ENCODE data around the gene SIL1. TPM values are rescaled to one million over a fixed set of nuclear protein-coding genes. Genes with fewer than 3 reads are reported as not detected.

SIL1 gene
- total and polyA plus RNA-seq, 2 of the 4 experiments (the other 2 are of a cell fraction) = 56.1 to 66.0 TPM

DNA sequence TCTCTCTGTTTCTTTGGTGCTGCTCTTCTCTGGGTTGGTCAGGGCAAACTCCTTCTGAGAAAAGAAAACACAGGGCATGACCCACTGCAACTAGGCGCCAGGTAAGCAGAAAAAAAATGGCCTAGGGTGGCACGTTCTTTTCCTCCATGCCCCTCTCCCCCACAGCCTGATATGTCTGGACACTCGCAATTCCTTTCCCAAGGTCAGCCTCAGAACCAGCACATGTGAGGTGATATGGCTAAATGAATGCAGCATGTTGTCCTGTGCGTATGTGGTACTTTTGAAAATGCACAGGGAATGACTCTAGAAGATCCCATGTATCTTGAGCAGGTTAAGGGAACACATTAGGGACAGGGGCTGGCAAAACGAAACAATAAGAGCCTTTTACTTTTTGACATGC is 77.0 kb downstream of the SIL1 start:
- H3K4me2 ChIP-seq (ENCODE audit: low read depth, low read length) = no peak overlapping the region
- no peak overlapping the region for H2BK5ac ChIP-seq (ENCODE audit: low read depth, low read length, poor library complexity, severe bottlenecking)
- no TSS peak for BruUV-seq (replicated peaks)
- no peaks in the 10 kb centered on the region; a peak in 1 of 4 replicates for H3K79me1 ChIP-seq (ENCODE audit: low read depth in 1 of 2, low read length in 2 of 2)
- in situ Hi-C loops (cut with MboI; ENCODE audit: low sequenced_read_pairs) = no loop called here
- dilution Hi-C loops (cut with HindIII; ENCODE audit: low sequenced_read_pairs, unreplicated experiment) = no loop called here
- intact Hi-C loops (cut with micrococcal nuclease) = no loop called here
- no peaks in the 10 kb centered on the region for H4K20me1 ChIP-seq (ENCODE audit: insufficient read depth, low read length)
- no peak overlapping the region for H3K4ac ChIP-seq (ENCODE audit: low read depth, low read length)
- no peak overlapping the region for H2AFZ ChIP-seq (replicated peaks; ENCODE audit: low read length, poor library complexity)
- no peak overlapping the region for H3K4me3 ChIP-seq (ENCODE audit: insufficient read depth, low read depth, low read length)
- no peak overlapping the region for H3K56ac ChIP-seq (ENCODE audit: extremely low read depth, insufficient read depth, low read length)
- no peak overlapping the region for H2BK15ac ChIP-seq (ENCODE audit: low read depth, low read length)
- H3K18ac ChIP-seq (ENCODE audit: low read depth, low read length) = no peak overlapping the region
- H2BK120ac ChIP-seq (ENCODE audit: low read depth, low read length) = no peak overlapping the region
- CTCF ChIA-PET = no interaction called here
- no peak overlapping the region for H3K14ac ChIP-seq (replicated peaks; ENCODE audit: low read depth, low read length)
- H3K27ac ChIP-seq (ENCODE audit: insufficient read depth, low read length) = no peak overlapping the region
- no peaks in the 10 kb centered on the region for H3K9me3 ChIP-seq (ENCODE audit: control insufficient read depth, insufficient read depth, low read length)
- no peak overlapping the region for H3K9ac ChIP-seq (ENCODE audit: low read depth, low read length)
- DNase-seq = no peak
- TF ChIP-seq CHD1 (IDR thresholded peaks at IDR 0.05; ENCODE audit: low read depth, low read length) = no peak
- TF ChIP-seq, protein P1, sequence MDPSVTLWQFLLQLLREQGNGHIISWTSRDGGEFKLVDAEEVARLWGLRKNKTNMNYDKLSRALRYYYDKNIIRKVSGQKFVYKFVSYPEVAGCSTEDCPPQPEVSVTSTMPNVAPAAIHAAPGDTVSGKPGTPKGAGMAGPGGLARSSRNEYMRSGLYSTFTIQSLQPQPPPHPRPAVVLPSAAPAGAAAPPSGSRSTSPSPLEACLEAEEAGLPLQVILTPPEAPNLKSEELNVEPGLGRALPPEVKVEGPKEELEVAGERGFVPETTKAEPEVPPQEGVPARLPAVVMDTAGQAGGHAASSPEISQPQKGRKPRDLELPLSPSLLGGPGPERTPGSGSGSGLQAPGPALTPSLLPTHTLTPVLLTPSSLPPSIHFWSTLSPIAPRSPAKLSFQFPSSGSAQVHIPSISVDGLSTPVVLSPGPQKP (IDR thresholded peaks at IDR 0.05; ENCODE audit: borderline replicate concordance, low read depth, low read length) = no peak
- TF ChIP-seq, protein P2, sequence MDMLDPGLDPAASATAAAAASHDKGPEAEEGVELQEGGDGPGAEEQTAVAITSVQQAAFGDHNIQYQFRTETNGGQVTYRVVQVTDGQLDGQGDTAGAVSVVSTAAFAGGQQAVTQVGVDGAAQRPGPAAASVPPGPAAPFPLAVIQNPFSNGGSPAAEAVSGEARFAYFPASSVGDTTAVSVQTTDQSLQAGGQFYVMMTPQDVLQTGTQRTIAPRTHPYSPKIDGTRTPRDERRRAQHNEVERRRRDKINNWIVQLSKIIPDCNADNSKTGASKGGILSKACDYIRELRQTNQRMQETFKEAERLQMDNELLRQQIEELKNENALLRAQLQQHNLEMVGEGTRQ (IDR thresholded peaks at IDR 0.05; ENCODE audit: low read depth, low read length) = no peak
- TF ChIP-seq POLR2A (IDR thresholded peaks at IDR 0.05; ENCODE audit: low read depth, low read length) = no peak
- no peak for TF ChIP-seq MAZ (IDR thresholded peaks at IDR 0.05; ENCODE audit: borderline replicate concordance, low read depth, low read length)
- no peak for TF ChIP-seq RFX5 (IDR thresholded peaks at IDR 0.05; ENCODE audit: low read depth, low read length)
- TF ChIP-seq, protein P3, sequence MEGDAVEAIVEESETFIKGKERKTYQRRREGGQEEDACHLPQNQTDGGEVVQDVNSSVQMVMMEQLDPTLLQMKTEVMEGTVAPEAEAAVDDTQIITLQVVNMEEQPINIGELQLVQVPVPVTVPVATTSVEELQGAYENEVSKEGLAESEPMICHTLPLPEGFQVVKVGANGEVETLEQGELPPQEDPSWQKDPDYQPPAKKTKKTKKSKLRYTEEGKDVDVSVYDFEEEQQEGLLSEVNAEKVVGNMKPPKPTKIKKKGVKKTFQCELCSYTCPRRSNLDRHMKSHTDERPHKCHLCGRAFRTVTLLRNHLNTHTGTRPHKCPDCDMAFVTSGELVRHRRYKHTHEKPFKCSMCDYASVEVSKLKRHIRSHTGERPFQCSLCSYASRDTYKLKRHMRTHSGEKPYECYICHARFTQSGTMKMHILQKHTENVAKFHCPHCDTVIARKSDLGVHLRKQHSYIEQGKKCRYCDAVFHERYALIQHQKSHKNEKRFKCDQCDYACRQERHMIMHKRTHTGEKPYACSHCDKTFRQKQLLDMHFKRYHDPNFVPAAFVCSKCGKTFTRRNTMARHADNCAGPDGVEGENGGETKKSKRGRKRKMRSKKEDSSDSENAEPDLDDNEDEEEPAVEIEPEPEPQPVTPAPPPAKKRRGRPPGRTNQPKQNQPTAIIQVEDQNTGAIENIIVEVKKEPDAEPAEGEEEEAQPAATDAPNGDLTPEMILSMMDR (conservative IDR thresholded peaks at IDR 0.05; ENCODE audit: low read depth, low read length) = no peak
- no peak for TF ChIP-seq FOS (IDR thresholded peaks at IDR 0.05; ENCODE audit: low read depth, low read length)
- no peak for TF ChIP-seq SMC3 (IDR thresholded peaks at IDR 0.05; ENCODE audit: low read depth, low read length)
- no peak for TF ChIP-seq RCOR1 (IDR thresholded peaks at IDR 0.05; ENCODE audit: insufficient replicate concordance, low read length)
- no peak for TF ChIP-seq MAFK (IDR thresholded peaks at IDR 0.05; ENCODE audit: low read depth, low read length)
- no peak for TF ChIP-seq CEBPB (IDR thresholded peaks at IDR 0.05; ENCODE audit: low read depth, low read length)
- TF ChIP-seq RAD21 (IDR thresholded peaks at IDR 0.05; ENCODE audit: low read length) = no peak
- TF ChIP-seq NFE2L2 (IDR thresholded peaks at IDR 0.05; ENCODE audit: low read depth, low read length) = no peak
- TF ChIP-seq MXI1 (IDR thresholded peaks at IDR 0.05; ENCODE audit: borderline replicate concordance, low read depth, low read length) = no peak
- TF ChIP-seq BHLHE40 (IDR thresholded peaks at IDR 0.05; ENCODE audit: low read depth, low read length) = no peak
- peaks cover 32% of the 10 kb centered on the region for H3K36me3 ChIP-seq (ENCODE audit: control insufficient read depth, insufficient read depth, low read length)
- H4K8ac ChIP-seq (ENCODE audit: low read depth in 2 of 2, low read length in 2 of 2) = no peak overlapping the region
- no peak overlapping the region for H2BK20ac ChIP-seq (ENCODE audit: low read depth, low read length)
- H3K23ac ChIP-seq (ENCODE audit: low read depth, low read length) = no peak overlapping the region
- no peaks in the 10 kb centered on the region; the same call in 1 of the 2 replicates for H3K9me1 ChIP-seq (ENCODE audit: insufficient read depth, low read length)
- H2AK9ac ChIP-seq (replicated peaks; ENCODE audit: low read depth, low read length, poor library complexity) = no peak overlapping the region
- no peak for ATAC-seq (ENCODE audit: low read depth)
- no peak overlapping the region for H2AK5ac ChIP-seq (ENCODE audit: low read depth, low read length)
- no peaks in the 10 kb centered on the region for H3K27me3 ChIP-seq (ENCODE audit: control insufficient read depth, insufficient read depth, low read length)
- WGBS, 2 experiments (ENCODE audit: extremely low coverage in 2 of 2, insufficient read length in 1 of 2) = no CpG with 5 or more reads among the region's 5 CpGs
- no peaks in the 10 kb centered on the region for H3K4me1 ChIP-seq (ENCODE audit: control insufficient read depth, insufficient read depth, low read length)
- POLR2A ChIA-PET (ENCODE audit: unreplicated experiment) = no interaction called here
- no peak overlapping the region for H4K5ac ChIP-seq (ENCODE audit: low read depth, low read length)
- no peak overlapping the region for H4K91ac ChIP-seq (ENCODE audit: insufficient read depth, low read depth, low read length)
